Measurements from ENCODE around the gene FOSL1. TPM values are rescaled to one million over a fixed set of nuclear protein-coding genes. Genes with fewer than 3 reads are reported as not detected.
A peak's percentile ranks its signal among the peaks of the same experiment; 100 is the strongest.

Gene FOSL1
- total RNA-seq, 1 experiment from 2014 or later = 8.9 TPM

- in situ Hi-C loops (cut with HindIII; ENCODE audit: low pct_unique_long_range_greater_than_20kb, low sequenced_read_pairs) = no loop called here
- peak; percentile 90 for DNase-seq (ENCODE audit: low read depth, low spot score)
Measured at GRCh38 chr11:65860278-65861164, 39.7 kb downstream of the FOSL1 start, which contains the start of gene MUS81. Gene MUS81, plus strand, starts transcription at chr11:65860433. Its CDS starts 321 bp downstream, at chr11:65860754.

DNA sequence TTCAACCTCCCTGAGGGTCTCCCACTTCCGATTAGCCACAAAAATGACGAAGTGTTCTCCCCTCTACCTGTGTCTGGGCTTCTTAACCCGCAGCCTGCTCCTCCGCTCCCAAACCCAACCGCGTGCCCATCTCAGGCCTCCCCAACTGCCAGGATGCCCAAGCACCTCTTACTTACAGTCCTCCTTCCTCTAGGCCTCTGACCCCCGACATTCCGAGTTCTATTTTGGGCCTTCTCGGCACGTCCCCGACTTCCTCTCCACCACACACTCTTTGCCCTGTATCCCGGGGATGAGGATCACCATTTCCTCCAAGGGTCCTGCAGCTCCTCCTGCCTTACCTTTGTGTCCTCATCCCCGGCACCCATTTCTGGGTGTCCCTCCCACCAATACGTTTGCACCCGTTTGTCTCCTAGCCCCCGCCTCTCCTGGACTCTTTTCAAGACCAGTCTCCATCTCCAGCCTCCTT is 40.3 kb downstream of the FOSL1 start:
- in situ Hi-C loops (cut with HindIII; ENCODE audit: low pct_unique_long_range_greater_than_20kb, low sequenced_read_pairs) = no loop called here
- DNase-seq (ENCODE audit: low read depth, low spot score) = no peak

DNA sequence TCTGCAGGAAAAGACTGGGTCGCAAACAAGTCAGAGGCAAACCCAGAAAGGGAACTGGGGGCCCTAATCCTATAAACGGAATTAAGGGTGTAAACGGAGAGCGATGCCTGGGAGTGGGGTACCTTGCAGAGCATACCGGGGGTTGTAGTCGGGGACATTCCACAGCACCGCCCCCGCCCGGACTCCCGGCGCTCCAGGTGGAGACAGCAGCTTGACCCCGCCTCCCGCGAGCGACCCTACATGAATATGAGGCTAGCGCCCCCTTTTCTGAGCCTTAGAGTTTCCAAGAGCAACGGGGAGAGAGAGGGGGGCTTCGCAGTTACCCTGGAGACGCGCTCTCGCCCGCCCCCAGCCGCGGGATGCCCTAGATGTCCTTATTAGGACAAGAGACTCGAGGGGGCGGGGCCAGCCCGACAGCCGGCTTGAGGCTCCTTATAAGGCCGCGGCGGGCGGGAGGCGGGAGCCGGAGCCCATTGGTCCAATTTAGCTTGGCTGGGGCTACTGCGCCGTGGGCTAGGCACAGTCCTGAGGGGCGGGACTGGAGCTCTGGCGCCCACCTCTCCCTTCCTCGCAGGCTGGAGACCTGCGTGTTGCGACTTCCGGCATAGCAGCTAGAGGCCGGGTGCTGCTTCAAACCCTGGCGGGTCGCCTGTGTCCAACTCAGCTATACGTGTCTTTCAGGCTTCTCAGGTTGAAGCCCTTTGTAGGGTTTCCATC is 40.9 kb downstream of the FOSL1 start:
- DNase-seq (ENCODE audit: low read depth, low spot score) = peak; percentile 93
- in situ Hi-C loops (cut with HindIII; ENCODE audit: low pct_unique_long_range_greater_than_20kb, low sequenced_read_pairs) = no loop called here

GRCh38 chr11:65858681-65859087 is 41.5 kb downstream of the FOSL1 start:
- no peak for DNase-seq (ENCODE audit: low read depth, low spot score)
- in situ Hi-C loops (cut with HindIII; ENCODE audit: low pct_unique_long_range_greater_than_20kb, low sequenced_read_pairs) = no loop called here

GRCh38 chr11:65857853-65858680 is 42.1 kb downstream of the FOSL1 start, which contains the start of gene CFL1:
Gene CFL1, minus strand, starts transcription at chr11:65858180. Its CDS starts 81 bp downstream, at chr11:65858099.
- in situ Hi-C loops (cut with HindIII; ENCODE audit: low pct_unique_long_range_greater_than_20kb, low sequenced_read_pairs) = no loop called here
- peak; percentile 95 for DNase-seq (ENCODE audit: low read depth, low spot score)

GRCh38 chr11:65857500-65857852 is 42.7 kb downstream of the FOSL1 start:
- DNase-seq (ENCODE audit: low read depth, low spot score) = peak; percentile 15
- in situ Hi-C loops (cut with HindIII; ENCODE audit: low pct_unique_long_range_greater_than_20kb, low sequenced_read_pairs) = no loop called here

- in situ Hi-C loops (cut with HindIII; ENCODE audit: low pct_unique_long_range_greater_than_20kb, low sequenced_read_pairs) = no loop called here
- DNase-seq (ENCODE audit: low read depth, low spot score) = peak; percentile 68
Measured at GRCh38 chr11:65856689-65857499, 43.3 kb downstream of the FOSL1 start.

- DNase-seq (ENCODE audit: low read depth, low spot score) = no peak
- in situ Hi-C loops (cut with HindIII; ENCODE audit: low pct_unique_long_range_greater_than_20kb, low sequenced_read_pairs) = no loop called here
Measured at GRCh38 chr11:65855927-65856363, 44.2 kb downstream of the FOSL1 start.

GRCh38 chr11:65854852-65855837 is 45.0 kb downstream of the FOSL1 start:
- DNase-seq (ENCODE audit: low read depth, low spot score) = no peak
- in situ Hi-C loops (cut with HindIII; ENCODE audit: low pct_unique_long_range_greater_than_20kb, low sequenced_read_pairs) = no loop called here

- in situ Hi-C loops (cut with HindIII; ENCODE audit: low pct_unique_long_range_greater_than_20kb, low sequenced_read_pairs) = no loop called here
- no peak for DNase-seq (ENCODE audit: low read depth, low spot score)
Measured at GRCh38 chr11:65854161-65854592, 46.0 kb downstream of the FOSL1 start.

- DNase-seq (ENCODE audit: low read depth, low spot score) = no peak
- in situ Hi-C loops (cut with HindIII; ENCODE audit: low pct_unique_long_range_greater_than_20kb, low sequenced_read_pairs) = no loop called here
Measured at GRCh38 chr11:65853246-65853979, 46.8 kb downstream of the FOSL1 start.

DNA sequence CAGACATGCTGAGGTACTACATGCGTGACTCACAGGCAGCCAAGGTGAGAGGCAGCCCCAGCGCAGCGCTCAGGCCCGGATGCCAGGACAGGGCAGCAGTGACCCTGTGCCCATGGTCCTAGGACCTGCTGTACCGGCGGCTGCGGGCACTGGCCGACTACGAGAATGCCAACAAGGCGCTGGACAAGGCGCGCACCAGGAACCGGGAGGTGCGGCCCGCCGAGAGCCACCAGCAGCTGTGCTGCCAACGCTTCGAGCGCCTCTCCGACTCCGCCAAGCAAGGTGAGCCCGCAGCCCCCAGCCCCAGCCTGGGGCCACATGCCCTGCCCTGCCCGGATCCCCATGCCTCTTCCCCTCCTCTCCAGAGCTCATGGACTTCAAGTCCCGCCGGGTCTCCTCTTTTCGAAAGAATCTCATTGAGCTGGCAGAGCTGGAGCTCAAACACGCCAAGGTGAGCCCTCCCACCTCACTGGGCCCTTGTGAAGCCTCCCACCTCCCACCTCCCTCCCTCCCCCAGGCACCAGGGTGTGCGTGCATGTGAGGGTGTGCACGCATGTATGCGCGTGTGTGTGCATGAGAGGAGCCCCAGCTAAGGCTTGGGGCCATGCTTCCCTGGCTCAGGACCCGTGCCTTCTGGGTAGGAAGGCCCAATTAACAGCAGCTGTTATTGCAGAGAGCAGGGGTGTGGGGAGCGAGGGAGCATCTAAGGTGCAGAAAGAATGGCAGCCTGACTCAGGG is 47.5 kb downstream of the FOSL1 start:
- no peak for DNase-seq (ENCODE audit: low read depth, low spot score)
- in situ Hi-C loops (cut with HindIII; ENCODE audit: low pct_unique_long_range_greater_than_20kb, low sequenced_read_pairs) = no loop called here

DNA sequence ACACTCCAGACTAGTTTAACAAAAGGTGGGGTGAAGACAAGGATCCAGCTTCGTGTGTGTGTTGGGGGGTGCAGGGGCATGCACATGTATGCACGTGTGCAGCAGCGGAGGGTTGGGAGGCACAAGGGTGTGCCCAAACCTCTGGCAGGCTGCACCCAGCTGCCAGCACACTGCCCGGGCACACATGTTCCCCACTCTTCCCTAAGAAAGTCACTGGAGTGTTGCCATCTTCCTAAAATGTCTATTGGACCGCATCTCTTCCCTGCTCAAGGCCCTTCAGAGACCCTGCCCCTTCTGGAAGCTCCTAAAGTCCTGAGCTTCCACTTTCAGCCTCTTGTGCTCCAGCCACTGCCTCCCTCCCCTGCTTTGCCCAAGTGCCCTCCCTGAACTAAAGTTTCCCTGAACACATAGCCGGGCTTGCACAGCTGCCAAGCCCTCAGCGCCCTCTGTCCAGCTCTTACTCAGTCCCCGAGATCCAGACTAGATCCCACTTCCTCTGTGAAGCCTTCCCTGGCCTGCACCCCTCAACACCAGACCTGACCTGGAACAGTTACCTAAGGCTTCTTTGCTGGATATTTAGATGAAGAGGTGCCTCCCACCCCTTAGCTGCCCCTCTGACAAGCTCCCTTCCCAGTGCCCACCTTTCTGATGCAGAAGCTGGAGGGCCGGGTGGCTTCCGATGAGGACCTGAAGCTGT is 48.2 kb downstream of the FOSL1 start:
- DNase-seq (ENCODE audit: low read depth, low spot score) = no peak
- in situ Hi-C loops (cut with HindIII; ENCODE audit: low pct_unique_long_range_greater_than_20kb, low sequenced_read_pairs) = no loop called here

GRCh38 chr11:65851083-65851579 is 49.1 kb downstream of the FOSL1 start:
- in situ Hi-C loops (cut with HindIII; ENCODE audit: low pct_unique_long_range_greater_than_20kb, low sequenced_read_pairs) = no loop called here
- peak; percentile 52 for DNase-seq (ENCODE audit: low read depth, low spot score)
